Mesothelial cell of epicardium (in vitro differentiated cells): ENCODE results near the gene ZBTB24. TPM values are rescaled to one million over a fixed set of nuclear protein-coding genes. Genes with fewer than 3 reads are reported as not detected.

Source experiments
- DNase-seq, 2 experiments: peaks; one replicate each; pipeline ENCODE4 v3.0.0; 2021; ENCODE audit warnings: low spot score in 2 of 2; ENCODE audit not compliant: unreplicated experiment in 2 of 2
- H3K27ac Mint-ChIP-seq: 2 replicates; pipeline ENCODE4 v1.8.0; 2021; ENCODE audit warnings: mixed read lengths
- H3K27me3 Mint-ChIP-seq: 2 replicates; pipeline ENCODE4 v1.8.0; 2021; ENCODE audit warnings: low read depth, mixed read lengths
- H3K36me3 Mint-ChIP-seq: 2 replicates; pipeline ENCODE4 v1.8.0; 2021; ENCODE audit warnings: mixed read lengths
- H3K4me1 Mint-ChIP-seq: 2 replicates; pipeline ENCODE4 v1.8.0; 2021; ENCODE audit warnings: mixed read lengths
- H3K4me3 Mint-ChIP-seq: 2 replicates; pipeline ENCODE4 v1.8.0; 2021; ENCODE audit warnings: mild to moderate bottlenecking, moderate library complexity, mixed read lengths
- H3K9me3 Mint-ChIP-seq: 2 replicates; pipeline ENCODE4 v1.8.0; 2021; ENCODE audit warnings: mixed read lengths
- CTCF ChIP-seq: fragments of 200-600 bp; sonication (generic); IDR thresholded peaks from one replicate; pipeline ENCODE4 v1.5.0; 2021; ENCODE audit warnings: antibody characterized with exemption; ENCODE audit not compliant: unreplicated experiment
- total RNA-seq: library from RNA; stranded (reverse); gene quantifications from 3 replicates; pipeline ENCODE4 v1.2.1, GENCODE V29; 2021

ZBTB24 gene
- 8.0 to 9.4 TPM (median 9.1 TPM) in 3 replicates for total RNA-seq

- Mint-ChIP-seq H3K4me3 (peak within 1 kb of the TSS; percentile 86), H3K27ac (peak within 1 kb of the TSS; percentile 64), H3K27me3 (peaks cover 4% of the 10 kb centered on the region), H3K4me1 (peaks cover 33% of the 10 kb centered on the region), H3K9me3 (no peaks in the 10 kb centered on the region), H3K36me3 (peaks cover 17% of the 10 kb centered on the region)
- TF ChIP-seq CTCF = no peak
- DNase-seq = peak; percentile 82 to 88
Measured at GRCh38 chr6:109482905-109483734, at the start of gene ZBTB24. Gene ZBTB24, minus strand, starts transcription at chr6:109483219. Its CDS starts 1,193 bp downstream, at chr6:109482026.

GRCh38 chr6:109531446-109531845, 48.4 kb upstream of the ZBTB24 start:
- Mint-ChIP-seq H3K36me3 (no peaks in the 10 kb centered on the region), H3K9me3 (no peaks in the 10 kb centered on the region), H3K27me3 (no peaks in the 10 kb centered on the region), H3K4me3 (no peak overlapping the region), H3K27ac (no peak overlapping the region), H3K4me1 (no peaks in the 10 kb centered on the region)
- no peak for DNase-seq
- TF ChIP-seq CTCF = no peak

- peaks cover 4% of the 10 kb centered on the region for H3K36me3 Mint-ChIP-seq
- H3K4me3 Mint-ChIP-seq = no peak overlapping the region
- H3K9me3 Mint-ChIP-seq = peaks cover 18% of the 10 kb centered on the region
Measured at GRCh38 chr6:109527989-109528388, 45.0 kb upstream of the ZBTB24 start.

GRCh38 chr6:109526905-109527628, 44.0 kb upstream of the ZBTB24 start:
- H3K4me1 Mint-ChIP-seq = no peaks in the 10 kb centered on the region
- DNase-seq = peak in 1 of 2 experiments; percentile 41
- H3K9me3 Mint-ChIP-seq = peaks cover 18% of the 10 kb centered on the region
- H3K27me3 Mint-ChIP-seq = no peaks in the 10 kb centered on the region
- no peak overlapping the region for H3K4me3 Mint-ChIP-seq
- peak; percentile 39 for TF ChIP-seq CTCF
- H3K36me3 Mint-ChIP-seq = peaks cover 4% of the 10 kb centered on the region
- H3K27ac Mint-ChIP-seq = no peak overlapping the region

More at GRCh38 chr6:109527989-109528388, 45.0 kb upstream of the ZBTB24 start:
- no peaks in the 10 kb centered on the region for H3K4me1 Mint-ChIP-seq
- no peak for DNase-seq
- peak; percentile 16 for TF ChIP-seq CTCF
- no peak overlapping the region for H3K27ac Mint-ChIP-seq
- no peaks in the 10 kb centered on the region for H3K27me3 Mint-ChIP-seq

- no peak for TF ChIP-seq CTCF
- H3K27me3 Mint-ChIP-seq = peaks cover 11% of the 10 kb centered on the region
- H3K4me3 Mint-ChIP-seq = no peak overlapping the region
- H3K27ac Mint-ChIP-seq = no peak overlapping the region
- no peak for DNase-seq
- H3K4me1 Mint-ChIP-seq = no peaks in the 10 kb centered on the region
- peaks cover 26% of the 10 kb centered on the region for H3K9me3 Mint-ChIP-seq
- H3K36me3 Mint-ChIP-seq = peaks cover 4% of the 10 kb centered on the region
Measured at GRCh38 chr6:109524129-109524528, 41.1 kb upstream of the ZBTB24 start.
